ENCODE data around the gene CCN5. TPM values are rescaled to one million over a fixed set of nuclear protein-coding genes. Genes with fewer than 3 reads are reported as not detected.

Gene CCN5
- total and polyA plus RNA-seq, 2 of the 8 experiments (the other 6 are each of a cell fraction or from before 2014, with no cell fraction given), result not detected

DNA sequence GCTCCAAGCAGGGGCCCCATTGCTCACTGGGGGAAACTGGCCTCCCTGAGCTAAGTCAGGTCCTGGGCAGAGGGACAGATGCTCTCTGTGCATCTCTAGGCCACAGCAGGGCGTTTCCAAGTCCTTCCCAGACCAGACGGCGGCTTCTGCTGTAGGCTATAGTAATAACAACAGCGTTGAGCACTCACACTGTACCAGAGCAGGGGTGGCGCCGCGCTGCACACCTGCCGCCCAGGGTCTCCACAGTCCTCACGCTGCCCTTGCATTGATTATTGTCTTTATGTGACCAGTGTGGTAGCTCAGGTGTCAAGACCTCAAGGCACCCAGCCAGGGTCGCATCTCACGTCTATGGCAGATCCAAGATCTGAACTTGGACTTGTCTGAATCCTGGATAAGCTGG, 14.9 kb upstream of the CCN5 start:
- no peaks in the 10 kb centered on the region; the same call in 1 of the 2 replicates for H3K23me2 ChIP-seq (ENCODE audit: low read depth, low read length)
- no peak overlapping the region for H3K4me3 ChIP-seq (ENCODE audit: extremely low read depth in 1 of 4, insufficient read depth in 2 of 4, low read depth in 3 of 4, low read length in 4 of 4)
- 0 out of 2 replicates have a peak overlapping the region, but pooled peaks have one; percentile 52 for H2BK5ac ChIP-seq (ENCODE audit: low read depth, low read length)
- H3K79me1 ChIP-seq (ENCODE audit: low read depth, low read length), result no peaks in the 10 kb centered on the region
- peak overlapping the region; percentile 35; the same call in 1 of the 2 replicates for H2BK12ac ChIP-seq (ENCODE audit: low read depth, low read length)
- ChIA-PET CTCF (ENCODE audit: partially characterized antibody) (interaction anchor here (0.7 to 8.6 kb wide), 7 partner anchors 10 to 238 kb away, joined by 3 to 180 read pairs (median 6); partner anchors contain the start of gene CCN5), POLR2A (ENCODE audit: partially characterized antibody) (interaction anchor here (1.1 kb wide), 1 partner anchor 58 kb away, joined by 4 read pairs; no protein-coding TSS in a partner anchor)
- H2BK120ac ChIP-seq (replicated peaks; ENCODE audit: low read depth, low read length), result no peak overlapping the region
- no peak overlapping the region for H3K56ac ChIP-seq (replicated peaks; ENCODE audit: insufficient read length, low read depth, low read length)
- H3K23ac ChIP-seq (ENCODE audit: insufficient read length), result no peak overlapping the region
- H3K79me2 ChIP-seq (ENCODE audit: control insufficient read depth in 1 of 2, insufficient read depth in 2 of 2, low read length in 2 of 2), result no peaks in the 10 kb centered on the region
- peak overlapping the region; percentile 71; the same call in 1 of the 2 replicates for H3K18ac ChIP-seq (ENCODE audit: extremely low read depth, low read length)
- no peak overlapping the region for H4K5ac ChIP-seq (ENCODE audit: insufficient read length, low read depth, low read length)
- H3K27ac ChIP-seq (ENCODE audit: low read depth, low read length), result no peak overlapping the region
- H4K8ac ChIP-seq (ENCODE audit: extremely low read depth, insufficient read depth, low read length), result no peak overlapping the region
- WGBS, 2 experiments (ENCODE audit: extremely low coverage in 1 of 2, insufficient coverage in 1 of 2, insufficient read length in 1 of 2, insufficient replicate concordance in 2 of 2, low coverage in 1 of 2, low lambda C conversion rate in 2 of 2, missing lambda C conversion rate in 1 of 2), result 94% methylated on average over 11 of the region's 11 CpGs; no CpG with 5 or more reads in 1 of the 2 experiments
- H3K9ac ChIP-seq (replicated peaks in 1 of 4; ENCODE audit: extremely low read depth in 1 of 4, low read depth in 3 of 4, low read length in 3 of 4), result no peak overlapping the region
- no peak overlapping the region for H4K91ac ChIP-seq (replicated peaks; ENCODE audit: insufficient read length, low read length)
- no peaks in the 10 kb centered on the region for H4K20me1 ChIP-seq (replicated peaks in 1 of 2; ENCODE audit: control insufficient read depth in 1 of 2, insufficient read depth in 2 of 2, low read length in 2 of 2)
- DNase-seq (ENCODE audit: low read depth in 1 of 2, low spot score in 2 of 2) (no peak), FAIRE-seq (no peak)
- no peaks in the 10 kb centered on the region for H3K27me3 ChIP-seq (replicated peaks in 1 of 4; ENCODE audit: control insufficient read depth in 3 of 4, extremely low read depth in 1 of 4, insufficient read depth in 3 of 4, low read length in 3 of 4)
- H3K14ac ChIP-seq (ENCODE audit: insufficient read length), result no peak overlapping the region
- no peak overlapping the region for H3K4me2 ChIP-seq (ENCODE audit: insufficient read depth in 1 of 2, low read depth in 2 of 2, low read length in 2 of 2)
- H3K4ac ChIP-seq (replicated peaks; ENCODE audit: insufficient read length, low read depth, low read length), result no peak overlapping the region
- H2AK5ac ChIP-seq (ENCODE audit: low read depth, low read length), result no peak overlapping the region; the same call in 1 of the 2 replicates
- peaks cover 1 to 14% (median 10%) of the 10 kb centered on the region in 4 experiments for H3K4me1 ChIP-seq (replicated peaks in 1 of 4; ENCODE audit: control insufficient read depth in 3 of 4, insufficient read depth in 4 of 4, low read length in 3 of 4)
- H2BK15ac ChIP-seq (ENCODE audit: low read length), result peak overlapping the region; percentile 19; the same call in 1 of the 2 replicates
- no peaks in the 10 kb centered on the region for H3K36me3 ChIP-seq (ENCODE audit: control insufficient read depth in 2 of 4, insufficient read depth in 4 of 4, low read length in 3 of 4)
- no peak overlapping the region for H2AFZ ChIP-seq (ENCODE audit: low read length)
- H3K9me3 ChIP-seq (ENCODE audit: insufficient read depth in 2 of 2, low read depth in 1 of 2, low read length in 1 of 2), result no peaks in the 10 kb centered on the region
- H2BK20ac ChIP-seq (ENCODE audit: low read length), result 0 out of 2 replicates have a peak overlapping the region, but pooled peaks have one; percentile 80
- TF ChIP-seq NRF1 (IDR thresholded peaks at IDR 0.05; ENCODE audit: low read depth, low read length) (no peak), RNF2 (IDR thresholded peaks at IDR 0.05; ENCODE audit: borderline replicate concordance, low read depth, low read length, missing control alignments, poor library complexity, severe bottlenecking) (no peak), CBX8 (IDR thresholded peaks at IDR 0.05; ENCODE audit: borderline replicate concordance, low read depth, low read length) (no peak), YY1 (IDR thresholded peaks at IDR 0.05; ENCODE audit: low read depth, low read length) (no peak), HDAC2 (IDR thresholded peaks at IDR 0.05; ENCODE audit: borderline replicate concordance in 1 of 2, low read depth in 2 of 2, low read length in 2 of 2) (no peak), FOSL1 (IDR thresholded peaks at IDR 0.05; ENCODE audit: insufficient read depth, low read depth, low read length) (no peak), PHF8 (conservative IDR thresholded peaks at IDR 0.05; ENCODE audit: low read depth, low read length) (no peak), BACH1 (IDR thresholded peaks at IDR 0.05; ENCODE audit: low read length) (no peak)
- TF ChIP-seq, protein P1, sequence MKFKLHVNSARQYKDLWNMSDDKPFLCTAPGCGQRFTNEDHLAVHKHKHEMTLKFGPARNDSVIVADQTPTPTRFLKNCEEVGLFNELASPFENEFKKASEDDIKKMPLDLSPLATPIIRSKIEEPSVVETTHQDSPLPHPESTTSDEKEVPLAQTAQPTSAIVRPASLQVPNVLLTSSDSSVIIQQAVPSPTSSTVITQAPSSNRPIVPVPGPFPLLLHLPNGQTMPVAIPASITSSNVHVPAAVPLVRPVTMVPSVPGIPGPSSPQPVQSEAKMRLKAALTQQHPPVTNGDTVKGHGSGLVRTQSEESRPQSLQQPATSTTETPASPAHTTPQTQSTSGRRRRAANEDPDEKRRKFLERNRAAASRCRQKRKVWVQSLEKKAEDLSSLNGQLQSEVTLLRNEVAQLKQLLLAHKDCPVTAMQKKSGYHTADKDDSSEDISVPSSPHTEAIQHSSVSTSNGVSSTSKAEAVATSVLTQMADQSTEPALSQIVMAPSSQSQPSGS (IDR thresholded peaks at IDR 0.05; ENCODE audit: low read length), result no peak
- TF ChIP-seq, protein P2, sequence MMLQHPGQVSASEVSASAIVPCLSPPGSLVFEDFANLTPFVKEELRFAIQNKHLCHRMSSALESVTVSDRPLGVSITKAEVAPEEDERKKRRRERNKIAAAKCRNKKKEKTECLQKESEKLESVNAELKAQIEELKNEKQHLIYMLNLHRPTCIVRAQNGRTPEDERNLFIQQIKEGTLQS (IDR thresholded peaks at IDR 0.05; ENCODE audit: insufficient read depth, low read depth, low read length), result no peak

Measured in H1 (cell line).